Measurements from ENCODE around the gene ACAP1. TPM values are rescaled to one million over a fixed set of nuclear protein-coding genes. Genes with fewer than 3 reads are reported as not detected.

ACAP1 gene
- total RNA-seq, 1 donor from 2014 or later, result 0.40 TPM

GRCh38 chr17:7384489-7385081, 48.3 kb downstream of the ACAP1 start:
- no peak for DNase-seq (ENCODE audit: low read depth in 2 of 2)

GRCh38 chr17:7388856-7389255, 52.5 kb downstream of the ACAP1 start:
- DNase-seq (ENCODE audit: low read depth in 2 of 2), result no peak

- DNase-seq (ENCODE audit: low read depth in 2 of 2), result no peak
Measured at GRCh38 chr17:7389924-7390910, 53.9 kb downstream of the ACAP1 start.

DNA sequence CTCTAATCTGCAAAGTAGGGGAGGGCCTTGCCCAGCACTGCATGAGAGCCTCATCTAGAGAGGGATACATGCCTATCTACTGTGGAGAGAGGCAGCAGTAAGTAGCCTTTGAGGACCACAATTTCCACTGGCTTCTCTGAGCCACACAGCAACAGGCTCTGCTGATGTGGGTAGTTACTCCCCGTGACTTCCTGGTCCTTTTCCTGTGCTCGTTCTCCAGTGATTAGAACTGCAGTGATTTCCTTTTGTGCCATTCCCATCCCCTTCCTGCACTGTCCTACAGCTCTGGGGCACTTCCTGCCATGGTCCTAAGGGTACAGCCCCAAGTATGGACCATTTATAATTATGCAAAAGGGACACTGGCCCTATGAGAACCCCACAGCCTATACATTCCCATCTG, 55.0 kb downstream of the ACAP1 start:
- peak; percentile 40 to 70 for DNase-seq (ENCODE audit: low read depth in 2 of 2)

DNA sequence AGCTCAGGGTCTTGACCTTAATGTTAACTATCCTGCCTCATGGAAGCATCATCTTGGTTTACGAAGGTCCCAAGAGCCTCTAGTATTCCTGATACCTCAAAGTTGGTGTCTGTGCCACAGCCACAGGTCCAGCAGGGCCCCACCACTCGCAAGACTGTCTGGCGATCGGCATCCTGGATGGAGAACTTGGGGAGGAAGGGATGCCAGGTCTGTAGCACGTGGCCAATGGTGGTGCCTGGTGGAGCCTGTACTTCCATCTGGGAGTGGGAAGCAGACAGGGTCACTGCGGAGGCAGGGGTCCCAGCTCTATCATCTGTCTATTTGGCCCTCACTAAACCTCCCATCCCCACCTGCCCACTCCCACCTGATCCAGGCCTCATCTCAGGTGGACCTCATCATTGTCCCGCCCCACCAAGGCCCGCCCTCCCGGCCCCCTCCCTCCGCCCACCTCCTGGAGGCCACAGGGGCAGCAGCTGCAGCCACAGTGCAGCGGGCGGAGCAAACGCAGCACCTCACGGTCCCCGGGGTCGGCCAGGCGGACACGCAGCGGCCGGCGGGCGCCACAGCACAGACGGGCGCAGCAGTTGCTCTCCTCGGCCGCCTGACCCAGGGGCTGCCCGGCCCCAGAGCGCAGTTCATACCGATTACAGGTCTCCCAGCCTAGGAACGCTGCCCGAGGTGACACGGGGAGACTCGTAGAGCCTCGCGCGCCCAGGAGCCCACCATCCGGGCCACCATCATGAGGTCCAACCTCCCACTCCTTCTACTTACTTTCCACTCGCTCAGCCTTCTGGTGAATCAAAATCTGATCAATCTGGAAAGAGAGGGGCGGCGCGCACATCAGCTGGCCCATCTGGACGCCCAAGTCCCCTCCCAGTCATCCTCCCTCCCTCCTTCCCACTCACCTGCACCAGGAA, 56.6 kb downstream of the ACAP1 start:
- DNase-seq (ENCODE audit: low read depth in 2 of 2), result no peak

DNA sequence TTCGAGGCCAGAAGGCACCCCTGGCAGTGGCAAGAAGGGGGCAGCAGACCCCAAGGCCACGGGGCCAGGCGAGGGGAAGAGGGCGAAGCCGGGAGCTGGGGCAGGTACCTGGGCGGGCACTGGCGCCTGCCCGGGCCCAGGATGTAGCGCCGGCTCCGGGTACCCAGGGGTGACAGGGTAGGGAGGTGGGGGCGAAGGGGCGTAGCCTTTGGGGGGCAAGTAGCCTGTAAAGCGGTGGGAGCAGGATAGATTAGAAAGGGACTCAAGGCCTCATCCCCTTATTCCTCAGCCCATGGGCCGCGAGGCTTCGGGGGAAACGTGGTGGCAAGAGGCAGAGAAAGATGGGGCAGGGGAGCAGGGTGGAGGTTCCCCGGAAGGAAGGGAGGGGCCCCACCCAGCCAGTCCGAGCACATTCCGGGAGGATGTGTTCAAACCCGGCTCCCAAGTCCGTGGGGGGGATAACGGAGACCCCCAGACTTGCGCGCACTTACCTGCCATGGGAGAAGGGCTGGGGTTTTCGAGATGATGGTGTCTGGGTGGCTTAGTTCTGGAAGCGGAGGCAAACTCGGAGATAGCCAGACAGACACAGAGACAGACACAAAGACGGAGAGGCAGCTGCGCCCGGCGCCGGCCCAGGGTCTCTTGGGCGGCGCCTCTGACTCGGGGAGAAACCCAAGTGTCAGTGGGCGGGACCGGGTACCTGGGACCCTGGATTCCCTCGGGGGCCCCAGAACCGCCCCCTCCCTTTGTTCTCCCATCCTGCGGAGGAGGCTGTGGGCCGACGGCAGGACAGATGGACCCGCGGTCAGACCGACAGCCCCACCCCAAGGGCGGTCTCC, 57.5 kb downstream of the ACAP1 start:
- DNase-seq (ENCODE audit: low read depth in 2 of 2), result no peak

DNA sequence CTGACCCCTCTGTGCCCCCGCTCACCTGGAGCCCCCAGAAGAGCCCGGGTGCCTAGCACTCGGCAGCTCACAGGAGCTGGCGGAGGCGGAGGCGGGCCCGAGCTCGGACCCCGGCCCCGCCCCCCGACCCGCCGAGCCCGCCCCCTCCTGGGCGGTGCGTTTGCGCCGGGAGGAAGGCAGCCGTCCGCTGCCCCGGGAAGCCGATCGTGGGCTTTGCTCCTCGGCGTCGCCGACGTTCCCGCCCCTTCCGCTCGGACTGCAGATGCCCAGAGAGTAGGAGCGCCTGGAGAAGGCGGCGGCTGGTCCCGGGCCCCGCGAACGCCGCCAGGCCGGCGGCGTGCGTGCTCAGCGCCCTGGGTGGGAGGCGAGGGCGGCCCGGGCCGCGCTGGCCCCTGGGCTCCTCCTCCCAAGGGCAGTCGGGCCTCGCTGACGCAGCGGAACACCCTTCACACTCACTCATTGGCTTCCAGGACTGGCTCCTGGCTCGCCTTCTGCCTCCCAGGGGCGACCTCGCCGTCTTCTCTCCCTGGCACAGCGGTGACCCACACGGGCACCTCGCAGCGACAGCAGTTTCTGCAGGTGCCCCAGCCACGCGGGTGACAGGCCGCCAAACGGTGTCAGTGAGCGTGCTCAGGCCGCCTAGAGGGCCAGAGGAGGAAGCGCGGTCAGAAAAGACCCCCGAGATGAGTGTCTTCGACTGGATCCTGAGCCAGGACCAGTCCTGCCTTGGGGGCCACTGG, 58.3 kb downstream of the ACAP1 start, which contains the start of gene PLSCR3:
TSS of gene PLSCR3 (minus strand) at position 74 of the 740 bp plus-strand sequence. CDS start 415 bp downstream, outside the sequence.
- DNase-seq (ENCODE audit: low read depth in 2 of 2), result peak; percentile 78 to 87

DNA sequence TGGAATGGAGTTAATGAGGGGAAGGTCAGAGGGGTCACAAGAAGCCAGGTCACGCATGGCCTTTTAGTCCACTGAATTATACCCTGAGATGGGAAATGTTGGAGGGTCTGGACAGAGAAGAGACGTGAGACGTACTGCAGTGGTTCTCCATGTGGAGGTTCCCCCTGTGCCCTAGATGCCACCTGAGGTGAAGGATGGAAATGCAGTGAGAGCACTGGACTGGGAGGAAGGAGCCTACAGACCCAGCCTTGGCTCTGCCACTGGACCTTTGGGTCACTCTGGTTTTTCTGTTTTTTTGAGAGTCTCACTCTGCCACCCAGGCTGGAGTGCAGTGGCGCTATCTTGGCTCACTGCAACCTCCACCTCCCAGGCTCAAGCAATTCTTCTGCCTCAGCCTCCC, 59.8 kb downstream of the ACAP1 start:
- no peak for DNase-seq (ENCODE audit: low read depth in 2 of 2)

GRCh38 chr17:7398612-7399011, 62.3 kb downstream of the ACAP1 start:
- no peak for DNase-seq (ENCODE audit: low read depth in 2 of 2)

Other genes starting within 250 kb of the ACAP1 start
- gene ASGR2, start 221.7 kb upstream of the ACAP1 start, total RNA-seq, result not detected in 2 replicates
- 14.4 and 28.8 TPM in 2 replicates for gene ASGR1, start 157.2 kb upstream of the ACAP1 start, total RNA-seq
- 5.4 and 9.1 TPM in 2 replicates for gene DLG4, start 116.7 kb upstream of the ACAP1 start, total RNA-seq
- 205 and 242 TPM in 2 replicates for gene ACADVL, start 116.6 kb upstream of the ACAP1 start, total RNA-seq
- 25.1 and 31.9 TPM in 2 replicates for gene DVL2, start 102.0 kb upstream of the ACAP1 start, total RNA-seq
- gene PHF23, start 97.1 kb upstream of the ACAP1 start, total RNA-seq, result 30.9 and 38.5 TPM in 2 replicates
- 124 and 130 TPM in 2 replicates for gene GABARAP, start 94.1 kb upstream of the ACAP1 start, total RNA-seq
- gene CTDNEP1, start 84.8 kb upstream of the ACAP1 start, total RNA-seq, result 22.4 and 25.2 TPM in 2 replicates
- 26.6 and 32.7 TPM in 2 replicates for gene ELP5, start 84.3 kb upstream of the ACAP1 start, total RNA-seq
- 0.99 and 7.0 TPM in 2 replicates for gene CLDN7, start 74.1 kb upstream of the ACAP1 start, total RNA-seq
- gene SLC2A4, start 54.8 kb upstream of the ACAP1 start, total RNA-seq, result 0.22 and 0.60 TPM in 2 replicates
- gene YBX2, start 41.9 kb upstream of the ACAP1 start, total RNA-seq, result under 0.01 TPM in 2 replicates
- gene EIF5A, start 28.9 kb upstream of the ACAP1 start, total RNA-seq, result 385 and 487 TPM in 2 replicates
- gene GPS2, start 21.2 kb upstream of the ACAP1 start, total RNA-seq, result 22.9 and 33.5 TPM in 2 replicates
- 7.4 and 13.1 TPM in 2 replicates for gene NEURL4, start 7.2 kb upstream of the ACAP1 start, total RNA-seq
- gene KCTD11, start 15.6 kb downstream of the ACAP1 start, total RNA-seq, result 2.4 and 3.8 TPM in 2 replicates
- not detected in 2 replicates for gene TMEM95, start 18.6 kb downstream of the ACAP1 start, total RNA-seq
- gene TNK1, start 44.6 kb downstream of the ACAP1 start, total RNA-seq, result 1.5 and 1.8 TPM in 2 replicates
- gene PLSCR3, start 58.0 kb downstream of the ACAP1 start, total RNA-seq, result 15.0 and 19.4 TPM in 2 replicates
- gene TMEM256, start 67.6 kb downstream of the ACAP1 start, total RNA-seq, result 141 and 232 TPM in 2 replicates
- gene NLGN2, start 71.3 kb downstream of the ACAP1 start, total RNA-seq, result 1.2 and 1.3 TPM in 2 replicates
- gene SPEM1, start 83.8 kb downstream of the ACAP1 start, total RNA-seq, result not detected in 2 replicates
- not detected in 2 replicates for gene SPEM2, start 89.1 kb downstream of the ACAP1 start, total RNA-seq
- not detected in 2 replicates for gene SPEM3, start 92.3 kb downstream of the ACAP1 start, total RNA-seq
- gene TMEM102, start 98.9 kb downstream of the ACAP1 start, total RNA-seq, result 6.1 and 9.3 TPM in 2 replicates
- gene FGF11, start 103.0 kb downstream of the ACAP1 start, total RNA-seq, result 0.20 and 0.22 TPM in 2 replicates
- gene CHRNB1, start 108.5 kb downstream of the ACAP1 start, total RNA-seq, result 8.1 and 9.2 TPM in 2 replicates
- 6.3 and 8.5 TPM in 2 replicates for gene ZBTB4, start 143.1 kb downstream of the ACAP1 start, total RNA-seq
- gene SLC35G6, start 144.9 kb downstream of the ACAP1 start, total RNA-seq, result not detected in 2 replicates
- 56.0 and 70.0 TPM in 2 replicates for gene POLR2A, start 147.8 kb downstream of the ACAP1 start, total RNA-seq
- 4.4 and 4.8 TPM in 2 replicates for gene TNFSF12, start 212.5 kb downstream of the ACAP1 start, total RNA-seq
- gene TNFSF13, start 222.2 kb downstream of the ACAP1 start, total RNA-seq, result 0.20 and 0.65 TPM in 2 replicates
- gene SENP3, start 225.4 kb downstream of the ACAP1 start, total RNA-seq, result 52.3 and 81.5 TPM in 2 replicates
- gene CD68, start 243.1 kb downstream of the ACAP1 start, total RNA-seq, result 0.40 and 0.44 TPM in 2 replicates
- 56.7 and 72.2 TPM in 2 replicates for gene MPDU1, start 247.3 kb downstream of the ACAP1 start, total RNA-seq

All from lung microvascular endothelial cell (primary cell).